NOMO-1 (cell line): ENCODE data around the gene SNRNP25.
A peak's percentile ranks its signal among the peaks of the same experiment; 100 is the strongest.

Experiments used
- DNase-seq, 2 experiments: peaks; one replicate each; lab custom pipeline; 2025; ENCODE audit not compliant: unreplicated experiment in 2 of 2; lab: John Stamatoyannopoulos, UW

The SNRNP25 gene

GRCh38 chr16:62283-62967 lies 8.8 kb downstream of the SNRNP25 start:
- DNase-seq, result no peak

GRCh38 chr16:62968-63391 lies 9.4 kb downstream of the SNRNP25 start:
- no peak for DNase-seq

- no peak for DNase-seq
These were observed 9.8 kb downstream of the SNRNP25 start for GRCh38 chr16:63466-63865.

GRCh38 chr16:63998-64913 lies 10.6 kb downstream of the SNRNP25 start:
- no peak for DNase-seq

- DNase-seq, result no peak
These were observed 11.3 kb downstream of the SNRNP25 start for GRCh38 chr16:64914-65255.

- DNase-seq, result peak; percentile 75 to 83
These were observed 12.1 kb downstream of the SNRNP25 start for GRCh38 chr16:65745-66144.

- no peak for DNase-seq
These were observed 12.9 kb downstream of the SNRNP25 start for GRCh38 chr16:66309-67182.

GRCh38 chr16:67183-67791 lies 13.7 kb downstream of the SNRNP25 start:
- no peak for DNase-seq

- no peak for DNase-seq
These were observed 14.5 kb downstream of the SNRNP25 start for GRCh38 chr16:67884-68789.

GRCh38 chr16:69181-69580 lies 15.6 kb downstream of the SNRNP25 start:
- DNase-seq, result no peak

- no peak for DNase-seq
These were observed 17.5 kb downstream of the SNRNP25 start for GRCh38 chr16:71210-71539.

GRCh38 chr16:71540-72401 lies 18.1 kb downstream of the SNRNP25 start:
- no peak for DNase-seq

GRCh38 chr16:72561-73548 lies 19.2 kb downstream of the SNRNP25 start, which contains the start of gene RHBDF1:
Gene RHBDF1, minus strand, starts transcription at chr16:72631. Its CDS starts 7,616 bp downstream, at chr16:65015.
- DNase-seq, result no peak

- no peak for DNase-seq
These were observed 20.6 kb downstream of the SNRNP25 start for GRCh38 chr16:74051-74746.

GRCh38 chr16:74747-75334 lies 21.2 kb downstream of the SNRNP25 start:
- DNase-seq, result no peak
